DOHH2 (cell line): ENCODE measurements around the gene WSCD2.

ENCODE experiments used
- CTCF ChIP-seq: fragments of 200-600 bp; sonication (generic); IDR thresholded peaks from one replicate; pipeline ENCODE4 v1.5.1; 2014; ENCODE audit warnings: antibody characterized with exemption, mild to moderate bottlenecking, low read depth, low read length; ENCODE audit not compliant: poor library complexity, severe bottlenecking
- EZH2phosphoT487 ChIP-seq: fragments of 200-600 bp; sonication (generic); IDR thresholded peaks from 2 replicates; pipeline ENCODE4 v1.6.1; 2017; ENCODE audit warnings: borderline replicate concordance, mild to moderate bottlenecking, antibody characterized with exemption, low read length, moderate library complexity, mixed read lengths

DNA sequence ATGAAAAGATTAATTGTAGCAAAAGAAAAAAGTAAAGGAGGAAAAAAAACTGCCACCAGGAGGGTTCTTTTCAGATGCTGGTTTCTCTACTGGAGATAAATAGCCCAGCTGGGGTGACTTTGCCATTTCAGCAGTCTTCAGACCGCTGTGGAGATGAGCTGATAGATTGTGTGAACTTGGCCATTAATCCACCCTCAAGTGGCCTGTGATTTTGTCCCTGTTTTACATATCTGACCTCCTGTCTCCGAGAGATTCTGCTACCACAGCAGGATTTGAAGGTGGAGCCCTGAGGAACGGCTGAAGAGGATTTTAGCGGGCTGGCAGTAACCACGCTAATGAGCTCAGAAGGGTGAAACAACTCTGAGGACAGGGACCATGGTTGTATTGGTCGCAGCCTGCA is 72.7 kb downstream of the WSCD2 start:
- TF ChIP-seq CTCF = no peak
- no peak for TF ChIP-seq EZH2phosphoT487
